ENCODE measurements around the gene MAPKAPK2. TPM values are rescaled to one million over a fixed set of nuclear protein-coding genes. Genes with fewer than 3 reads are reported as not detected.

The MAPKAPK2 gene
- polyA plus RNA-seq, 1 donor from 2014 or later: 9.0 TPM

- Histone ChIP-seq H3K4me3 (ENCODE audit: low read length) (peak overlapping the region; percentile 96), H3K9me2 (ENCODE audit: insufficient read depth, low read length) (no peaks in the 10 kb centered on the region), H3K27ac (ENCODE audit: low read length) (no peak overlapping the region), H3K9ac (ENCODE audit: low read length) (peak overlapping the region; percentile 63), H3K4me2 (ENCODE audit: low read length) (peak overlapping the region; percentile 70), H3K9me3 (ENCODE audit: low read length) (no peaks in the 10 kb centered on the region), H3F3A (ENCODE audit: insufficient read depth, low read length, poor library complexity, severe bottlenecking) (no peaks in the 10 kb centered on the region), H3K79me2 (replicated peaks; ENCODE audit: insufficient read depth, low read length) (peaks cover 4% of the 10 kb centered on the region), H3K36me3 (ENCODE audit: insufficient read depth, low read length) (no peaks in the 10 kb centered on the region), H4K20me1 (ENCODE audit: insufficient read depth) (no peaks in the 10 kb centered on the region), H3K27me3 (ENCODE audit: insufficient read depth, low read depth, low read length) (no peaks in the 10 kb centered on the region), H2AFZ (ENCODE audit: low read depth, low read length) (peak overlapping the region; percentile 41)
- TF ChIP-seq RAD21 (conservative IDR thresholded peaks at IDR 0.05): no peak
- no peak for TF ChIP-seq MXI1 (conservative IDR thresholded peaks at IDR 0.05; ENCODE audit: poor library complexity, severe bottlenecking)
- no peak for TF ChIP-seq REST (IDR thresholded peaks at IDR 0.05; ENCODE audit: borderline replicate concordance)
- TF ChIP-seq CTCF (IDR thresholded peaks at IDR 0.05; ENCODE audit: poor library complexity, severe bottlenecking): no peak
These were observed 48.7 kb upstream of the MAPKAPK2 start for GRCh38 chr1:206635978-206636345.

GRCh38 chr1:206636671-206637070 lies 48.0 kb upstream of the MAPKAPK2 start:
- H3K4me3 ChIP-seq (ENCODE audit: low read length): peak overlapping the region; percentile 96
- no peak for TF ChIP-seq RAD21 (conservative IDR thresholded peaks at IDR 0.05)
- no peak for TF ChIP-seq REST (IDR thresholded peaks at IDR 0.05; ENCODE audit: borderline replicate concordance)
- TF ChIP-seq POLR2AphosphoS5 (IDR thresholded peaks at IDR 0.05): no peak
- no peak for TF ChIP-seq CTCF (IDR thresholded peaks at IDR 0.05; ENCODE audit: poor library complexity, severe bottlenecking)
- no peak for TF ChIP-seq SMC3 (conservative IDR thresholded peaks at IDR 0.05; ENCODE audit: poor library complexity)
- no peak for TF ChIP-seq EZH2 (IDR thresholded peaks at IDR 0.05; ENCODE audit: borderline replicate concordance, insufficient read depth, low read length, poor library complexity, severe bottlenecking)
- TF ChIP-seq TAF1 (IDR thresholded peaks at IDR 0.05; ENCODE audit: low read depth): no peak
- TF ChIP-seq EP300 (conservative IDR thresholded peaks at IDR 0.05; ENCODE audit: poor library complexity, severe bottlenecking): no peak
- TF ChIP-seq MXI1 (conservative IDR thresholded peaks at IDR 0.05; ENCODE audit: poor library complexity, severe bottlenecking): no peak
- no peak overlapping the region for H3K27ac ChIP-seq (ENCODE audit: low read length)

More at GRCh38 chr1:206636671-206637070, 48.0 kb upstream of the MAPKAPK2 start:
- Histone ChIP-seq H3K27me3 (ENCODE audit: insufficient read depth, low read depth, low read length) (no peaks in the 10 kb centered on the region), H3K79me2 (replicated peaks; ENCODE audit: insufficient read depth, low read length) (peaks cover 4% of the 10 kb centered on the region), H2AFZ (ENCODE audit: low read depth, low read length) (no peak overlapping the region), H3K9ac (ENCODE audit: low read length) (peak overlapping the region; percentile 63), H3K36me3 (ENCODE audit: insufficient read depth, low read length) (no peaks in the 10 kb centered on the region), H3K9me2 (ENCODE audit: insufficient read depth, low read length) (no peaks in the 10 kb centered on the region), H3K9me3 (ENCODE audit: low read length) (no peaks in the 10 kb centered on the region), H3F3A (ENCODE audit: insufficient read depth, low read length, poor library complexity, severe bottlenecking) (no peaks in the 10 kb centered on the region), H4K20me1 (ENCODE audit: insufficient read depth) (no peaks in the 10 kb centered on the region), H3K4me2 (ENCODE audit: low read length) (peak overlapping the region; percentile 70)
